GM23338 (cell line): ENCODE measurements around the gene ALDH16A1. TPM values are rescaled to one million over a fixed set of nuclear protein-coding genes. Genes with fewer than 3 reads are reported as not detected.

Experiments
- ATAC-seq: fragments of 200-7000 bp; cut with Tn5 transposase; 3 replicates; pipeline ENCODE4 v1.9.1; 2020
- DNase-seq: peaks from one replicate; pipeline ENCODE4 v3.0.0-alpha.2; 2015; ENCODE audit warnings: low spot score
- H2AFZ ChIP-seq: fragments of 200-600 bp; sonication (generic); 2 replicates; pipeline ENCODE4 v1.8.0; 2016; ENCODE audit warnings: antibody characterized with exemption, mild to moderate bottlenecking, moderate library complexity
- H3F3A ChIP-seq: fragments of 200-600 bp; sonication (generic); replicated peaks from 2 replicates; pipeline ENCODE4 v1.8.0; 2017; ENCODE audit warnings: antibody characterized with exemption, mixed run types, low read depth
- H3K27ac ChIP-seq: fragments of 200-600 bp; sonication (generic); 2 replicates; pipeline ENCODE4 v1.6.1; 2016; ENCODE audit warnings: low read depth
- H3K27me3 ChIP-seq: fragments of 200-600 bp; sonication (generic); 2 replicates; pipeline ENCODE4 v1.8.0; 2016; ENCODE audit warnings: mild to moderate bottlenecking, mixed run types, moderate library complexity; ENCODE audit not compliant: insufficient read depth
- H3K36me3 ChIP-seq: fragments of 200-600 bp; sonication (generic); 2 replicates; pipeline ENCODE4 v1.8.0; 2016; ENCODE audit warnings: mild to moderate bottlenecking; ENCODE audit not compliant: insufficient read depth
- H3K4me1 ChIP-seq: fragments of 200-600 bp; sonication (generic); 2 replicates; pipeline ENCODE4 v1.8.0; 2016; ENCODE audit warnings: mild to moderate bottlenecking, moderate library complexity; ENCODE audit not compliant: insufficient read depth
- H3K4me2 ChIP-seq: fragments of 200-600 bp; sonication (generic); 2 replicates; pipeline ENCODE4 v1.7.1; 2017; ENCODE audit warnings: mixed run types
- H3K4me3 ChIP-seq: fragments of 200-600 bp; sonication (generic); 2 replicates; pipeline ENCODE4 v1.6.1; 2016; ENCODE audit warnings: mixed run types
- H3K79me2 ChIP-seq: fragments of 200-600 bp; sonication (generic); replicated peaks from 2 replicates; pipeline ENCODE4 v1.8.0; 2017; ENCODE audit warnings: mild to moderate bottlenecking; ENCODE audit not compliant: insufficient read depth
- H3K9me2 ChIP-seq: fragments of 200-600 bp; sonication (generic); 2 replicates; pipeline ENCODE4 v1.8.0; 2017; ENCODE audit not compliant: insufficient read depth
- H4K20me1 ChIP-seq: fragments of 200-600 bp; sonication (generic); replicated peaks from 2 replicates; pipeline ENCODE4 v1.8.0; 2017; ENCODE audit warnings: mild to moderate bottlenecking; ENCODE audit not compliant: insufficient read depth
- H3K27ac Mint-ChIP-seq: 2 replicates; pipeline ENCODE4 v1.8.0; 2020; ENCODE audit warnings: inconsistent platforms, mild to moderate bottlenecking, moderate library complexity, mixed read lengths
- H3K27me3 Mint-ChIP-seq: 3 replicates; pipeline ENCODE4 v1.8.0; 2022; ENCODE audit warnings: low read depth, mild to moderate bottlenecking, moderate library complexity, mixed read lengths, inconsistent platforms; ENCODE audit not compliant: insufficient read depth, poor library complexity
- H3K36me3 Mint-ChIP-seq: 3 replicates; pipeline ENCODE4 v1.8.0; 2021; ENCODE audit warnings: low read depth, mild to moderate bottlenecking, inconsistent platforms, moderate library complexity, mixed read lengths
- H3K4me1 Mint-ChIP-seq: 3 replicates; pipeline ENCODE4 v1.8.0; 2020; ENCODE audit warnings: mild to moderate bottlenecking, inconsistent platforms, mixed read lengths
- H3K4me3 Mint-ChIP-seq: 3 replicates; pipeline ENCODE4 v1.8.0; 2021; ENCODE audit warnings: moderate library complexity, mild to moderate bottlenecking, inconsistent platforms, mixed read lengths
- H3K9me3 Mint-ChIP-seq: 3 replicates; pipeline ENCODE4 v1.8.0; 2020; ENCODE audit warnings: moderate library complexity, mild to moderate bottlenecking, inconsistent platforms, mixed read lengths
- CTCF ChIP-seq, 2 experiments: fragments of 200-600 bp in 1 of 2; sonication (generic) in 1 of 2; conservative IDR thresholded peaks; 2 replicates each; pipeline versions ENCODE4 v1.5.1 to v1.6.1; 2016 to 2017; ENCODE audit warnings: antibody characterized with exemption in 2 of 2, low read depth in 2 of 2, mild to moderate bottlenecking in 2 of 2, moderate library complexity in 1 of 2
- ETS1 ChIP-seq: IDR thresholded peaks from 2 replicates; pipeline ENCODE4 v1.6.1; 2016; ENCODE audit warnings: antibody characterized with exemption
- EZH2 ChIP-seq: fragments of 200-600 bp; sonication (generic); IDR thresholded peaks from one replicate; pipeline ENCODE4 v1.8.0; 2017; ENCODE audit warnings: antibody characterized with exemption, mild to moderate bottlenecking, low read depth; ENCODE audit not compliant: unreplicated experiment
- POLR2AphosphoS5 ChIP-seq: IDR thresholded peaks from 2 replicates; pipeline ENCODE4 v1.6.1; 2016; ENCODE audit warnings: antibody characterized with exemption, low read depth
- REST ChIP-seq: IDR thresholded peaks from one replicate; pipeline ENCODE4 v1.6.1; 2018; ENCODE audit warnings: antibody characterized with exemption; ENCODE audit not compliant: unreplicated experiment
- ZNF114 ChIP-seq: fragments of 250-450 bp; sonication (Bioruptor Pico); IDR thresholded peaks from 2 replicates; pipeline ENCODE4 v1.5.0; 2020; ENCODE audit warnings: mild to moderate bottlenecking, moderate library complexity
- ZNF331 ChIP-seq: fragments of 250-450 bp; sonication (Bioruptor Pico); IDR thresholded peaks from 2 replicates; pipeline ENCODE4 v1.5.0; 2020; ENCODE audit warnings: low read depth, mild to moderate bottlenecking, moderate library complexity
- ZNF462 ChIP-seq: fragments of 250-450 bp; sonication (Bioruptor Pico); IDR thresholded peaks from 2 replicates; pipeline ENCODE4 v1.5.0; 2020; ENCODE audit warnings: mild to moderate bottlenecking, moderate library complexity
- polyA plus RNA-seq: library from polyadenylated mRNA; unstranded; fragments of >200 nt; fragmentation: Nextera tagmentation; extraction: Ambion mirVana; gene quantifications from 2 replicates; pipeline ENCODE4 v1.2.1, GENCODE V29; 2016
- total RNA-seq: library from RNA; depleted of rRNA; stranded (reverse); fragments of >200 nt; shearing (Covaris generic); gene quantifications from 2 replicates; pipeline ENCODE4 v1.2.3, GENCODE V29; 2014

Gene ALDH16A1
- total and polyA plus RNA-seq, 2 experiments from 2014 or later, result 16.8 to 57.3 TPM

- TF ChIP-seq ZNF462 (CRISPR knock-in tag) (no peak), EZH2 (no peak), REST (no peak)
These were observed 774 bp downstream of the ALDH16A1 start (continued) for GRCh38 chr19:49453757-49454240.

GRCh38 chr19:49455773-49456172, 2.7 kb downstream of the ALDH16A1 start:
- H3K36me3 Mint-ChIP-seq, result peaks cover 37% of the 10 kb centered on the region
- peaks cover 6% of the 10 kb centered on the region; the same call in 1 of the 2 replicates for H3K4me1 ChIP-seq
- no peak overlapping the region; the same call in 2 of the 3 replicates for H3K4me3 Mint-ChIP-seq
- H3K4me2 ChIP-seq, result no peak overlapping the region
- ATAC-seq, result no peak
- H3K4me1 Mint-ChIP-seq, result peaks cover under 1% of the 10 kb centered on the region
- H4K20me1 ChIP-seq, result no peaks in the 10 kb centered on the region
- H3K79me2 ChIP-seq, result peaks cover 23% of the 10 kb centered on the region
- H3K4me3 ChIP-seq, result no peak overlapping the region
- H3K9me2 ChIP-seq, result no peaks in the 10 kb centered on the region
- H3K36me3 ChIP-seq, result no peaks in the 10 kb centered on the region
- H2AFZ ChIP-seq, result no peak overlapping the region
- TF ChIP-seq POLR2AphosphoS5 (no peak), ZNF114 (CRISPR knock-in tag) (no peak), ZNF331 (CRISPR knock-in tag) (no peak), ETS1 (no peak), EZH2 (no peak), CTCF (conservative IDR thresholded peaks at IDR 0.05; ENCODE audit: low read depth in 2 of 2) (no peak)
- DNase-seq, result no peak
- 0 out of 2 replicates have a peak, but pooled peaks cover 4% of the 10 kb centered on the region for H3F3A ChIP-seq
- H3K27me3 Mint-ChIP-seq, result peaks cover 19% of the 10 kb centered on the region
- no peaks in the 10 kb centered on the region for H3K27me3 ChIP-seq
- no peak overlapping the region for H3K27ac ChIP-seq
- H3K27ac Mint-ChIP-seq, result no peak overlapping the region
- H3K9me3 Mint-ChIP-seq, result peaks cover 9% of the 10 kb centered on the region; the same call in 2 of the 3 replicates
